GM23338 (cell line): ENCODE data around the gene TSPEAR.

Source experiments
- CREB1 ChIP-seq: fragments of 250-450 bp; sonication (Bioruptor Pico); IDR thresholded peaks from 2 replicates; pipeline ENCODE4 v1.5.0; 2020; ENCODE audit warnings: low read depth, mild to moderate bottlenecking, moderate library complexity
- EZH2 ChIP-seq: fragments of 200-600 bp; sonication (generic); IDR thresholded peaks from one replicate; pipeline ENCODE4 v1.8.0; 2017; ENCODE audit warnings: antibody characterized with exemption, mild to moderate bottlenecking, low read depth; ENCODE audit not compliant: unreplicated experiment
- JUNB ChIP-seq: IDR thresholded peaks from one replicate; pipeline ENCODE4 v1.6.1; 2016; ENCODE audit warnings: antibody characterized with exemption; ENCODE audit not compliant: unreplicated experiment
- TF ChIP-seq, protein P1 (sequence below), 2 experiments: fragments of 200-600 bp in 1 of 2; sonication (generic) in 1 of 2; conservative IDR thresholded peaks; 2 replicates each; pipeline versions ENCODE4 v1.5.1 to v1.6.1; 2016 to 2017; ENCODE audit warnings: antibody characterized with exemption in 2 of 2, low read depth in 2 of 2, mild to moderate bottlenecking in 2 of 2, moderate library complexity in 1 of 2

- no peak for TF ChIP-seq CREB1
- TF ChIP-seq EZH2 = no peak
- TF ChIP-seq, protein P1, sequence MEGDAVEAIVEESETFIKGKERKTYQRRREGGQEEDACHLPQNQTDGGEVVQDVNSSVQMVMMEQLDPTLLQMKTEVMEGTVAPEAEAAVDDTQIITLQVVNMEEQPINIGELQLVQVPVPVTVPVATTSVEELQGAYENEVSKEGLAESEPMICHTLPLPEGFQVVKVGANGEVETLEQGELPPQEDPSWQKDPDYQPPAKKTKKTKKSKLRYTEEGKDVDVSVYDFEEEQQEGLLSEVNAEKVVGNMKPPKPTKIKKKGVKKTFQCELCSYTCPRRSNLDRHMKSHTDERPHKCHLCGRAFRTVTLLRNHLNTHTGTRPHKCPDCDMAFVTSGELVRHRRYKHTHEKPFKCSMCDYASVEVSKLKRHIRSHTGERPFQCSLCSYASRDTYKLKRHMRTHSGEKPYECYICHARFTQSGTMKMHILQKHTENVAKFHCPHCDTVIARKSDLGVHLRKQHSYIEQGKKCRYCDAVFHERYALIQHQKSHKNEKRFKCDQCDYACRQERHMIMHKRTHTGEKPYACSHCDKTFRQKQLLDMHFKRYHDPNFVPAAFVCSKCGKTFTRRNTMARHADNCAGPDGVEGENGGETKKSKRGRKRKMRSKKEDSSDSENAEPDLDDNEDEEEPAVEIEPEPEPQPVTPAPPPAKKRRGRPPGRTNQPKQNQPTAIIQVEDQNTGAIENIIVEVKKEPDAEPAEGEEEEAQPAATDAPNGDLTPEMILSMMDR (conservative IDR thresholded peaks at IDR 0.05; ENCODE audit: low read depth in 2 of 2) = no peak
- TF ChIP-seq JUNB = no peak
Observed at GRCh38 chr21:44628707-44629391, 82.5 kb downstream of the TSPEAR start.
